Measurements from ENCODE around the gene KCNIP1. TPM values are rescaled to one million over a fixed set of nuclear protein-coding genes. Genes with fewer than 3 reads are reported as not detected.

Gene KCNIP1
- total RNA-seq, 4 donors from 2014 or later, result not detected

GRCh38 chr5:170573114-170573513, 69.3 kb downstream of the KCNIP1 start:
- no peak overlapping the region for H3K4me3 ChIP-seq
- TF ChIP-seq POLR2A (IDR thresholded peaks at IDR 0.05) (no peak), CTCF (IDR thresholded peaks at IDR 0.05) (no peak)
- no peaks in the 10 kb centered on the region for H3K27me3 ChIP-seq
- no peaks in the 10 kb centered on the region for H3K9me3 ChIP-seq
- H3K4me1 ChIP-seq, result no peaks in the 10 kb centered on the region
- H3K36me3 ChIP-seq, result no peaks in the 10 kb centered on the region
- DNase-seq, result no peak
- no peak overlapping the region for H3K27ac ChIP-seq

- Histone ChIP-seq H3K36me3 (no peaks in the 10 kb centered on the region), H3K27ac (no peak overlapping the region), H3K27me3 (no peaks in the 10 kb centered on the region), H3K4me1 (no peaks in the 10 kb centered on the region), H3K9me3 (no peaks in the 10 kb centered on the region), H3K4me3 (no peak overlapping the region)
- DNase-seq, result no peak
- TF ChIP-seq POLR2A (IDR thresholded peaks at IDR 0.05) (no peak), CTCF (IDR thresholded peaks at IDR 0.05) (no peak)
These were observed 69.8 kb downstream of the KCNIP1 start for GRCh38 chr5:170573660-170574059.

- Histone ChIP-seq H3K27me3 (no peaks in the 10 kb centered on the region), H3K9me3 (no peaks in the 10 kb centered on the region), H3K4me1 (no peaks in the 10 kb centered on the region), H3K36me3 (no peaks in the 10 kb centered on the region), H3K4me3 (no peak overlapping the region), H3K27ac (no peak overlapping the region)
- TF ChIP-seq CTCF (IDR thresholded peaks at IDR 0.05) (no peak), POLR2A (IDR thresholded peaks at IDR 0.05) (no peak)
- no peak for DNase-seq
These were observed 73.0 kb downstream of the KCNIP1 start for GRCh38 chr5:170576602-170577535.

GRCh38 chr5:170579601-170580000, 75.8 kb downstream of the KCNIP1 start:
- DNase-seq, result no peak
- Histone ChIP-seq H3K4me1 (no peaks in the 10 kb centered on the region), H3K9me3 (no peaks in the 10 kb centered on the region), H3K27ac (no peak overlapping the region), H3K4me3 (no peak overlapping the region), H3K27me3 (no peaks in the 10 kb centered on the region), H3K36me3 (no peaks in the 10 kb centered on the region)
- TF ChIP-seq POLR2A (IDR thresholded peaks at IDR 0.05), result no peak
- TF ChIP-seq CTCF (IDR thresholded peaks at IDR 0.05), result no peak

- TF ChIP-seq CTCF (IDR thresholded peaks at IDR 0.05), result no peak
- H3K9me3 ChIP-seq, result no peaks in the 10 kb centered on the region
- DNase-seq, result no peak
- no peak overlapping the region for H3K4me3 ChIP-seq
- no peaks in the 10 kb centered on the region for H3K4me1 ChIP-seq
- H3K27ac ChIP-seq, result no peak overlapping the region
- H3K36me3 ChIP-seq, result no peaks in the 10 kb centered on the region
- no peaks in the 10 kb centered on the region for H3K27me3 ChIP-seq
These were observed 77.4 kb downstream of the KCNIP1 start for GRCh38 chr5:170581211-170581610.
